AG10803 (cell line): Measurements from ENCODE around the gene GPR89B.

Experiments used
- DNase-seq: peaks from one replicate; pipeline ENCODE4 v3.0.0; 2010; ENCODE audit warnings: low read depth
- H3K4me3 ChIP-seq: 2 replicates; pipeline ENCODE4 v1.5.1; 2011; ENCODE audit warnings: mild to moderate bottlenecking, low read length, control low read depth

Gene GPR89B

GRCh38 chr1:148038462-148039333 is 110.5 kb downstream of the GPR89B start:
- DNase-seq: peak; percentile 60
- peak overlapping the region; percentile 54 for H3K4me3 ChIP-seq
